Measurements from ENCODE around the gene TMEM98.
A peak's percentile ranks its signal among the peaks of the same experiment; 100 is the strongest.
"Not testable (repeated sequence)": the region's sequence is repeated elsewhere in the genome, so short reads cannot be mapped to it uniquely, and the experiment has no call there.

Gene TMEM98, protein sequence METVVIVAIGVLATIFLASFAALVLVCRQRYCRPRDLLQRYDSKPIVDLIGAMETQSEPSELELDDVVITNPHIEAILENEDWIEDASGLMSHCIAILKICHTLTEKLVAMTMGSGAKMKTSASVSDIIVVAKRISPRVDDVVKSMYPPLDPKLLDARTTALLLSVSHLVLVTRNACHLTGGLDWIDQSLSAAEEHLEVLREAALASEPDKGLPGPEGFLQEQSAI

DNA sequence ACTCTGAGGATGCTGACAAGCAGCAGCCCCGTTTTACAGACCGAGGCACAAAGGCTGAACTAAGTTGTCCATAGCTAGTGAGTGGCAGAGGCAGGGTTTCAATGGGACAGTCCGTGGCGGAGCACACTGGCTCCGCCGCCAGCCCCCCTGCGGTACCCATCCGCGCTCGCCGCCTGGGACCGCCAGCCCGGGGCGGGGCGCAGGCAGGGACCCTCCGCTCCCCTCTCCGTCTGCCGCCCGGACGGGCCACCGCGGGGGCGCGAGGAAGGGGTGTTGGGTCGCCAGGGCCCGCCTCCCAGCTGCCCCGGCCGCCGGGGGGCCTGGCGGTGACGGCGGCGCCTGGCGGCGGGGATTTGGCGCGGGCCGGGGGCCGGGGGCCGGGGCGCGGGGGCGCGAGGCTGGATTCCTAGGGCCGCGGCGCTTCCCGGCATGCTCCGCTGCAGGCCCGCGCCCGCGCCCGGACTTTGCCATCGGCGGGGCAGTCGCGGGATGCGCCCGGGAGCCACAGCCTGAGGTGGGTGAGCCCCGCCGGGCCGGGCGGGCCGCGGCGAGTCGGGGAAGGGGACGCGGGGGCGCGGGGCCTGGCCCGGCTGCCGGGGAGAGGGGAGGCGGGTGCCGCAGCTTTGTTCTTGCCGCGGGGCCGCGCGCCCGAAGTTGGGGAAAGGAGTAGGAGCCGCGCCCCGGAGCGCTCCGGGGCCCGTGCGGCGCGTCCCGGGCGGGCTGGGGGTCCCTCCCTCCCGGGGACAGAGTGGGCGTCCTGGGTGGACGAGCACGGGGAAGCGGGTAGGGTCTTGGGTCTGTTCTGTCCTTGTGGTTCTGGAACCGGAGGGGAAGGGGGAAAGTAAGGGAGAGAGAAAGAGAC, at the start of gene TMEM98:
TSS of gene TMEM98 (plus strand) at position 430 of the 862 bp plus-strand sequence. CDS start 3,376 bp downstream, outside the sequence.
- peak; percentile 43 for DNase-seq (ENCODE audit: low read depth)

DNA sequence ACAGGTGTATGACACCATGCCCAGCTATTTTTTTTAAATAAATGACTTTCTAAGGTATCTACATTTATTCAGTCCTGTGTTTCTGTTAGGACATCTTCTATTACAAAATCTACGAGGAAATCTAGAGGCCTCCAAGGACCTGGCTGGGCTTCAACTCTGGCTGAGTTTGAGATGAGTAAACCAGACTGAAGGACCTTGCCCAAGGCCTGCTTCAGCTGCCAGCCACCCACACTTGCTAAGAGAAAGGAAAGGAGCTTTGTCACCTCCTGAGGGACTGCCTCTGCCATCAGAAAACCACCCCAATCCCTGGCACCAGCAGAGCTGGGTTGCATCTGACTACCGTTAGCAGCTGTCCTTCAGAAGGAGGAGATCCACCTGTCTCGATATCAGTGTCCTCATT, 49.7 kb upstream of the TMEM98 start:
- peak; percentile 61 for DNase-seq (ENCODE audit: low read depth)

DNA sequence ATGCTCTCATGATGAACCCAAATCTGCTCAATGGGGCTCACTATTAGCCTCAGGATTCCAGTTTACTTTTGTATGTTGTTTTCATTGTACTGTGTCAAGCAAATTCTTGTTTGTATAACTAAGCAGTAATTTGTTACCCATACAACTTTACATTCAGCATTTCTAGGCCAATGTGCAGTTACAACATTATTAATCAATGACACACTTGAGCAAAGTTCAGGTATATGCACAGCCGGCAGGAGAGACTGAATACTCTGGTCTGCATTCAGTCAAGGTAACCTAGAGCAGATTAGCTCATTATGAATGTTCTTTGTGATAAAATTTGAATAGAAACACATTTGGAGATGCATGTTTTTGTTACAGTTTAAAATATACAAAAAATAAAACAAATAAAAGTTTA, 48.8 kb upstream of the TMEM98 start:
- DNase-seq (ENCODE audit: low read depth), result no peak

DNA sequence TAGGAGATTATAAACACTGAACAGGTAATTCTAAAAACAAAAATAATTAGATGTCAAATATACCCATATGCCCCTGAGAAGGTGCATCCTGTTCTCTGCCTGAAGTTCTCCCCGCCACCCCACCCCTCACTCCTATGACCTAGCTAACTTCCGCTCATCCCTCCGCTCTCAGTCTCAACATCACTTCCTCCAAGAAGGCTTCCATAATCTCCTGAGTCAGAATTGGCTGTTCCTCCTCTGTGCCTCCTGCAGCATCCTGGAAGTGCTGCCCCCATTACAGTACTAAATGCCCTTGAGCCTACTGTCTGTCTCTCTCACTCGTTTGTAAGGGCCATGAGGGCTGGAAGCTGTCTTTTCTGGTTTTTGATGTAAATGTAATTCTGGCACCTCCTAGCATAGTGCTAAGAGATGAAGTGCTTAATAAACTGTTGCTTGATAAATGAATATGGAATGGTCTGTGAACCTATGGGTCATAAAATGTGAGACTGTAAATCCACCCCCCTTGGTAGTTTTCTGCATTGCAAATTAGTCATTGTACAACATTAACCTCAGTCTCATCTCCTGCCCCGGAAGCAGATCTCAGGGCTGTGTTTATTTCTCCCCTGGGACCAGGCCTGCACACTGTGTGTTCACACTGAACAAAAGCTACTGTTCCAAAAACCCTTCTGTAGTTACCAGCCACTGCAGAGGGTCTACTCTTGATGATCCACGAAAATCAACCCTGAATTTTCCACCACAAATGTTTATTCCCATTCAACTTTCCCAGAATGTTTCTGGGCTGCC, 47.1 kb upstream of the TMEM98 start:
- peak; percentile 13 for DNase-seq (ENCODE audit: low read depth)

DNA sequence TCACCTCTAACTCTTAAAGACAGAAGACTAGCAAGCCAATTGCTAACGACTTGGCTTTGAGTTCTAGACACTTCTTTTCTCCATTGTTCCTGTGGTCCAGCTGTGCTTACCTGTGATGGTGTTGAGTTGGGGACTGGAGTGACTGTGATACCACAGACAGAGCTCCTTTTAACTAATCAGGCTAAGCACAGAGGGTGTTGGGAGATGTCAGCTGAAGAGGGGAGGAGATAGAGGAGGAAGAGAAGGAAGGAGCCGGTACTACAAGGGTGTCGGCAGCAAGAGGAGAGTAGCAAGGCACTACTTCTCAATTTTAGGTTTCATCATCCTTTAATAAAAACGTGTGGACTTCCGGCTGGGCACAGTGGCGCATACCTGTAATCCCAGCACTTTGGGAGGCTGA, 45.9 kb upstream of the TMEM98 start:
- no peak for DNase-seq (ENCODE audit: low read depth)

DNA sequence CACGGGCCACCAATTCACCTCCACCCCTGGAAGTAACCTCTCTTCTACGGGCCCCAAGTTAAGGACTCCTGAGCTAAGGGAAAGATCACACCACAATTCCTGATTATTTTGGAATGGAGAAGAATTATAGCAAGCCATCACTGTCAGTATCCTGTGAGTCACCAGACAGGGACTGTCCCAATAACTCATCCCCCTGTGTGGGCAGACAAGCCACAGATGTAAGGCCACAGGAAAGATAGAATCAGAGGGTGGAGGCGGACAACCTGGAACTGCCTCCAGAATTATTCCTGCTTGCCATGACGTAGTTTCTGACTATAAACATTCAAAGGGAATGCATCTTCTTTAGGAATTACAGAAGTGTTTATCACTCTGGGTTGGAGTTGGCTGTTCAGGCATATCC, 45.2 kb upstream of the TMEM98 start:
- peak; percentile 65 for DNase-seq (ENCODE audit: low read depth)

DNA sequence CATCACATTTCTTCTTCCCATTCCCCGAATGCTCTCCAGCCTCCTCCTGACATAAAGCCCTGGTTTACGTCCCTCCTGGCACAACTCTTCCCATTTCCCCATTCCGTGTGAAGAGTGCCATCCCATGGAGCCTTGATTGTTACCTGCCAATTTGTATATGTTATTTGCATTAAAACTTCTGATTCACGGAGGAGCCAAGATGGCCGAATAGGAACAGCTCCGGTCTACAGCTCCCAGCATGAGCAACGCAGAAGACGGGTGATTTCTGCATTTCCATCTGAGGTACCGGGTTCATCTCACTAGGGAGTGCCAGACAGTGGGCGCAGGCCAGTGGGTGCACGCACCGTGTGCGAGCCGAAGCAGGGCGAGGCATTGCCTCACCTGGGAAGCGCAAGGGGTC, 41.0 kb upstream of the TMEM98 start:
- DNase-seq (ENCODE audit: low read depth), result not testable (repeated sequence)

DNA sequence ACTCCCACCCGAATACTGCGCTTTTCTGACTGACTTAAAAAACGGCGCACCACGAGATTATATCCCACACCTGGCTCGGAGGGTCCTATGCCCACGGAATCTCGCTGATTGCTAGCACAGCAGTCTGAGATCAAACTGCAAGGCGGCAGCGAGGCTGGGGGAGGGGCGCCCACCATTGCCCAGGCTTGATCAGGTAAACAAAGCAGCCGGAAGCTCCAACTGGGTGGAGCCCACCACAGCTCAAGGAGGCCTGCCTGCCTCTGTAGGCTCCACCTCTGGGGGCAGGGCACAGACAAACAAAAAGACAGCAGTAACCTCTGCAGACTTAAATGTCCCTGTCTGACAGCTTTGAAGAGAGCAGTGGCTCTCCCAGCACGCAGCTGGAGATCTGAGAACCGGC, 40.5 kb upstream of the TMEM98 start:
- DNase-seq (ENCODE audit: low read depth), result not testable (repeated sequence)

DNA sequence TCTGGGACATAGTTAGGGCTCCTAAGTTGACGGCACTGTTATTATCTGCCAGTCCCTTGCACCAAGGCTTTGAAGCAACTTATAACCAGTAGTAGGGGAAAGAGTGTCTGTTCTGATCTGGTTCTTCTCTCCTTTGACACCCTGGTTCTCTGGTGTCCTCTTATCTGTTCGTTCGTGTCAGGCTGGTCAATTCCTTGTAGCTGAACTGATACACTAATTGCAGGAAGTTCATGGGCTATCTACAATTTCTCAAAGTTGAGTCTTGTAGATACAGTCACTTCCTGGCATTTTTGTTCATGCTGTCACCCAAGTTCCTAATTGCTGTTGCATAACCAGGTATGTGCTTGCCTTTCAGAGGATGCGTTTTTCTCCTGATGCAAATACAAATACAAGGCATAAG, 33.7 kb upstream of the TMEM98 start:
- DNase-seq (ENCODE audit: low read depth), result peak; percentile 21

DNA sequence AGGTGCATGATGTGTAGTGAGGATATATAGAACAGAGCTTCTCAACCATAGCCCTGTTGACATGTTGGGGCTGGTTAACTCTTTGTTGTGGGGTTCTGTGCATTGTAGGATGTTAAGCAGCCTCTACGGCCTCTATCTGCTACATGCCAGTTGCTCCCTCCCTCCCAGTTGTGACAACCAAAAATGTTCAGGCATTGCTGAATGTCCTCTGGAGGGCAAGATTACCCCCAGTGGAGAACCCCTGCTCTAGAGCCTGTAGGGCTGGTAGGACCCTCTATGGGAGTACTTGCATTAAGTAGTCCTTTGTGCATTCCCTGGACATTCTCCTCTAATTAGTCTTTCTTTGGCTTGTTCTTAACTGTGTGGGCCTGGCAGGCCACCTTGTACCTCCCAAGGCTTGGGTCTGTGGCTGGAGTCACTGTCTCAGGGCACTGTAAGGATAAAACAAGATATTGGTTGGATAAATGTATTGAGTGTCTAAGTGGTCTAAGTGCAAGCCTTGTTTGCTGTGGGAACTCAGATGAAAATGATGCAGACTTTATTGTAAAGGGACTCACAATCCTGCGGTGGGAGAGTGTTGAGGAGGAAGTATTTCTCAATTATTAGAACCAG, 31.2 kb upstream of the TMEM98 start:
- no peak for DNase-seq (ENCODE audit: low read depth)

DNA sequence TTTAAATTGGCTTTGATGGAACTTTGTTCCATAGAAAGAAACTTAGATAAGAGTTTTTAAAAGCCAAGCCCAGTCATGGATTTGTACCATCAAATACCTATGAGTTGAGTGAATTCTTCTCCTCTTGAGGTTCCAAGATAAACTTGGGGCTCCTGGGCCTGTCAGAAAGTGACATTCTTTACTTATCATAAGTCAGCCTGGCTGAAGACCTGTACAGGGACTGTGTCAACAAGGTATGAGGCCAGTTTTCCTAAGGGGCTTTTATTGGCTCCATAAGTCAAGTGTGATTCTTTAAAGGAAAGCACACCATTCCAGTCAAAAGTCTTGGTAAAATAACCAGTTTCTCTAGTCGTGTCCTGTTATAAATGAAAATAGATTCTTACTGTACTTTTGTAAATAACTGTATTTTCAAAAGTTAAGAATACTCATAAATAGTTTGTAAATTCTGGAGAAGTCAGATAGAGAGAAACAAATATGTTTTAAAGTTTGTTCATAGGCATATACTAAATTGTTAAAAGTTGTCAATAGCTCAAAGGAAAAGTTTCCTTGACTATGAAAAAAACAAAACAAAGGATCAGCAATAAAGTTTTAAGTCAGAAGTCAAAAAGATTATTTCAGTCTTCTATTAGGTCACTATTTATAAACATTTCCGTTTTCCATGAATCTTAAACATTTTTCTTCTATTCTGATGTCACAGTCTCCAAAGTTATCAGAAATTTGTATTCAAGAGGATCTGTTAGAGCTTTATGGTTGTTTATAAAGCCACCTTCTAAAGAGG, 28.5 kb upstream of the TMEM98 start:
- DNase-seq (ENCODE audit: low read depth), result no peak

DNA sequence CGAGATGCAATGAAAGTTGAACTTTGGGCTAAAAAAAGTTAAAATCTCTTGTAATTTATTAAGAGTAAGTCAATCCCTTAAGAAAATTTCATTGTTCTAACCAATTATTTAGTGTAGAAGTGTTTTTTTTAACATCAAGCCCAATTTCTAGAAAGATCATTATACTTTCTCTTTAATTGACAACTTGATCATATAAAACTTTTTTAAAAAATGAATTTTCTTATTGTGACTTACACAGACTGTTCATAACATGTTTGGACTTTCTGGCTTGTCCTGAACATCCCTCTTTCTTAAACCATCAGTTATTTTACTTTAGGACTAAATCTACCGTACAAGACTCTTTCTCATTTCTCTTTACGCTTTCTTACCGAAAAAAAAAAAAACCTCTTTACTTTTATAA, 26.2 kb upstream of the TMEM98 start:
- DNase-seq (ENCODE audit: low read depth), result no peak

DNA sequence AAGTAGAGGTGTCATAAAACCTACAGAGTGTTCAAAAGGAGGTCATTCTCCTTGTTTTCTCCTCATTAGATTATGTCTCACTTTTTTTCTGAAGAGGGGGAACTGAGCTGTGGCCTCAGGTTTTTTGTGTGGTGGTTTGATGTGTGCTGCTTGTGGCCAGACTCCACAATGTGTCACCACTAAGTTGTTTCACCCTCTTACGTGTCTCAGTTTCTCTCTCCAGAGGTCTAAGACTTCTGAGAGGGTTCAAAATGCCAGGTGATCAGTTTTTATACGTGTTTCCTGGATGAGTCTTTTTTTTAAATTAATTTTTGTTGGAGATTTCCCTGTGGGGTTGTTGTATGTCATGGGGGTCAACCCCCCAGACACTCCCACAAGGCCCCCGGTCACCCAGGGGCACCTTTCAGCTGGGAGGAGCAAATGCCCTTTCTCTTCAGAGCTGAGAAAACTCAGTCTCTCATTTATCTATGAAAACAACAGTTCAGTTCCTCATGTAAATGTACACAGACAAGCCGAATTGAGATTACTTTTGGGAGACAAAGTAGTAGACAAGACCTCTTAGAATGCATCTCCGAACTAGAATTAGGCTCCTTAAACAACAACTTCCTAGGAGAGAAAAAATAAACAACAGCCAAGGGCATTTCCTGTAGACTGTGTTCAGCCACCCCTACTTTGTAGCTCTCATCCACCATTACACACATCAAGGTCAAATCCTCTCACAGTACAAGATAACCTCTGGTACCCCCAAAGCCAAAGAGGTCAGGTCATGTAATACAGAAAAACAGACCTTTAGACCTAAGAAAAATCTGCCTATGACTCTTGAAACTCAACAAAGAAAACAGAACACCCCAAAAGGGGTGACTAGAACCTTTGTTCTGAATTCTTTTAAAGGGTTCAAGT, 23.9 kb upstream of the TMEM98 start:
- no peak for DNase-seq (ENCODE audit: low read depth)

DNA sequence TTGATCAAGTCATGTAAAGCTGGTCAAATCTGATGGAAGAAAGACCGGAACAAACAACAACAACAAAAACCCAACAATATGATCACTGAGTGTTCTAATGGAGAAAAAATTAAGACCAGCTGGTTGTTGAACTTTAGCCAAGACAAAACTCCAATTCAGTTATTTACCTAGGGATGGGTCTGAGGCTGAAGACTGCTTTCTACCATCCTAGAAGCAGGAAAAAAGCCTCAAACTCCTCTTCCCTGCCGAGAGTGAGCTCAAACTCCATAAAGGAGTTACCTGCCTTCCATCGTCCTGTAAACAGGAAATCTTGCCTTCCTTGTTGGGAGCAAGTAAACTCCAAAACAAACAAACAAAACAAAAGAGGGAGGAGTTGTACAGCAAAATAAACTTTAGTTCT, 23.1 kb upstream of the TMEM98 start:
- DNase-seq (ENCODE audit: low read depth), result no peak

DNA sequence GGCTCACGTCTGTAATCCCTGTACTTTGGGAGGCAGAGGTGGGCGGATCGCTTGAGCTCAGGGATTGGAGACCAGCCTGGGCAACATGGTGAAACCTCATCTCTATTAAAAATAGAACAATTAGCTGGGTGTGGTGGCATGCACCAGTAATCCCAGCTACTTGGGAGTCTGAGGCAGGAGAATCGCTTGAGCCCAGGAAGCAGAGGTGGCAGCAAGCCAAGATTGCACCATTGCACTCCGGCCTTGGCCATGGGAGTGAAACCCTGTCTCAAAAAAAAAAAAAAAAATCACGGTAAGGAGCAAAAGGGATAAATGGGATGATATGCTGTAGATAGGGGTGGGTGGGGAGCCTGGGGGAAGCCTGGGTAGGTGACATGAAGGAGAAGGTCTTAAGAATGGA, 20.4 kb upstream of the TMEM98 start:
- DNase-seq (ENCODE audit: low read depth), result no peak

DNA sequence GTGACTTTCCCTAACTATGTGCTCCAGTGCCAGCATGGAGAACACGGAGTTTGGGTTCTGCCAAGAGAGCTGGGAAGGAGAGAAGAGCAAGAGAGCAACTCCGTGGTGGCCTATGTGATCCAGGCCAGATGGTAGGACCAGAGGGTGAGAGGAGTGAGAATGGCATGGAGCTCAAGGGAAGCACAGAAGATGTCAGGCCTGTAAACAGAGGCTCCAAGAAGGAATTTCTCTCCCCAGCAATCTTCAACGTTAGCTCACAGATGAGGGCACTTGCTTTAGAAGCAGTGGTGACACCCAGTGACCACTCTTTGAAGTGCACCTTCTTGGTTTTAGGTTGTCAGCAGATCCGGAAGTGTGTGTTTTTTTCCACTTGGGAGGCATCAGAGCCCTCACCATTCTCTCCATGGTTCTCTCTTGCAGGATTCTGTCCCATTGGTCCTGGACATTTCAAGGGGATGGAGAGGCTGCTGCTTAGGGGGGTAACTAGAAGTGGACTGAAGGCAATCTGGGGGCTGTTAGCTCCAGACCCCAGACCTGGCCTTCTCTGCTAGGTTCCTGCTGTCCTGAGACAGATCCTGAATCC, 18.1 kb upstream of the TMEM98 start:
- peak; percentile 84 for DNase-seq (ENCODE audit: low read depth)

DNA sequence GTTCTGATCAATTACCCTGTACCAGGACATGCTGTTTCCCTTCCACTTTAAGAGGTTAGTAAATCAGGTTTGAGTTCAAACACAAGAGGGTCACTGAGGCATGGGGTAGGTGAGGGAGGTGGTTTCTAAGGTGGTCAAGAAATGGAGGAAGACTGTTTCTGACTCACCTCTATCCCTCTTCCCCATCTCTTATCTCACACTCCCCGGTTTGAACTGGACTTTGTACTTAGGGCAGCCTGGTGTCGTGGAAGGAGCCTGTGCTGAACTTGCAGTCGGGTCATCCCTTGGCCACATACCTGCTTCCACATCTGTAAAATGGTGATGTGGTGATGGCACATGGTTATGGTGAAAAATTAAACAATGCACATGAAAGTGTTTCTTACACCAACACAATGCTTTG, 17.2 kb upstream of the TMEM98 start:
- no peak for DNase-seq (ENCODE audit: low read depth)

DNA sequence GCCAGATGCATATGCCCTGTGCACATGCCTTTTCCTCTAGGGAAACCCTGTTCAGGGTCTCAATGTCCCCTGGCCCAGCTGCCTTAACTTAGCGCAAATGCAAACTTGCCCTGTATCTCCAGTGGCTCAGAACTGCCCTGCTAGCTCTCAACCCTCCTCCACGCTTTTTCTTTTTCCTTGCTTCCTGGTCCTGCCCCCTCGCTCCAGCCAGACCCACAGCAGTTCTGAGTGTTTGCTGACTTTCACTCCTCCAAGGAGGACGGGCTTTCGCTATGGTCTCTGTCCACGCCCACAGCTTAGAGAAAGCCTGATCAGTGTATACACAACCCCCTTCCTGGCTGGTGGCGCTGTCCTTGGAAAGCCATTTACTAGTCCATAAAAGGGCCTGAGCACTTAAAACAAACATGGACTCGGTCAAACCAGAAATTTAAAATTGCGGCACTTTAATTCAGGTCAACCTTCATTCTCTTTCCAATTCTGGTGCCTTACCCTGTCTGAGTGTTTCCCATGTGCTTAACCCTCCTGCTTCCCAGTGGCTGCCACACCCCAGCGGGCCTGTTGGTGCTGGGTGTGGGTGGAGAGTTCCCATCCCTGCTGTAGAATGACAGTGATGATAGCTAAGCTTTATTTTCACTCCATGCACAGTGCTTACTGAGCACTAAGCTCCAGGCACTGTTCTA, 15.6 kb upstream of the TMEM98 start:
- DNase-seq (ENCODE audit: low read depth), result peak; percentile 91

DNA sequence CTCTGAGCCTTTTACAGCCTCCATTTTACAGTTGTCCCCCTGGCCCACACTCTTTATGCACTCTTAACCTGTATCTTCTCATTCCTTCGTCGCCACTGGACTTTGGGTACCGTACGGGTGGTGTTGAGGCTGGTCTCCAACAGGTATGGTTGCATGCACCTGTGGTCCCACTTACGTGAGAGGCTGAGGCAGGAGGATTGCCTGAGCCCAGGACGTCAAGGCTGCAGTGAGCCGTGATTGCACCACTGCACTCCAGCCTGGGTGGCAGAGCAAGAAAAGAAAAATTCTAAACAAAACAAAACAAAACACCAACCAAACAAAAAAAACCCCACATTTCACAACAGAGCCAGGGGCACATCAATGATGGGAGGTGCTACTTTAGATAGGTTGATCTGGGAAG, 14.4 kb upstream of the TMEM98 start:
- no peak for DNase-seq (ENCODE audit: low read depth)

DNA sequence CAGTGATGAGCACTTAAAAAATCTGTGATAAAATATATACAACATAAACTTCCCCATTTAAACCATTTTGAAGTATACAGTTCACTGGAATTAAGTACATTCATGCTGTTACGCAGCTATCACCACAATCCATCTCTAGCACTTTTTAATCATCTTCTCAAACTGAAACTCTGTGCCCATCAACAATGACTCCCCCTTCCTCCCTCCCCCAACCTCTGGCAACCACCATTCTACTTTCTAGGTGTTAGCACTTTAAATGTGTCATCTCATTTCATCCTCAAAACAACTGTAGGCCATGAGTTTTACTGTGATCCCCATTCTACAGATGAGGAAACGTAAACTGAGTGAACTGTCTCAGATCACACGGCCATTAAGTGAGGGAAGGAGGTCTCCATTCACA, 13.8 kb upstream of the TMEM98 start:
- no peak for DNase-seq (ENCODE audit: low read depth)
